H9 (cell line): ENCODE data around the gene ACSF3. TPM values are rescaled to one million over a fixed set of nuclear protein-coding genes. Genes with fewer than 3 reads are reported as not detected.

Experiments
- DNase-seq: peaks from one replicate; pipeline ENCODE4 v3.0.0-alpha.2; 2017
- H2AFZ ChIP-seq: one replicate; pipeline ENCODE4 v1.6.1; 2013; ENCODE audit warnings: mild to moderate bottlenecking, low read length, control low read depth, moderate library complexity
- H2AK5ac ChIP-seq: 2 replicates; pipeline ENCODE4 v1.6.1; 2013; ENCODE audit warnings: low read length, control low read depth, mixed read lengths; ENCODE audit not compliant: insufficient read length
- H2BK120ac ChIP-seq: one replicate; pipeline ENCODE4 v1.6.1; 2013; ENCODE audit warnings: low read depth, mild to moderate bottlenecking, low read length, control low read depth, inconsistent platforms; ENCODE audit not compliant: poor library complexity, severe bottlenecking
- H2BK12ac ChIP-seq: 2 replicates; pipeline ENCODE4 v1.6.1; 2013; ENCODE audit warnings: low read length, control low read depth, mixed read lengths, low read depth; ENCODE audit not compliant: insufficient read length
- H2BK15ac ChIP-seq: 2 replicates; pipeline ENCODE4 v1.6.1; 2013; ENCODE audit warnings: low read depth, low read length, control low read depth
- H2BK20ac ChIP-seq: one replicate; pipeline ENCODE4 v1.6.1; 2013; ENCODE audit warnings: low read depth, mild to moderate bottlenecking, low read length, control low read depth, inconsistent platforms; ENCODE audit not compliant: poor library complexity, severe bottlenecking
- H2BK5ac ChIP-seq: 2 replicates; pipeline ENCODE4 v1.6.1; 2013; ENCODE audit warnings: low read length, control low read depth, mixed read lengths; ENCODE audit not compliant: insufficient read length
- H3K14ac ChIP-seq: 2 replicates; pipeline ENCODE4 v1.6.1; 2013; ENCODE audit warnings: low read length, control low read depth; ENCODE audit not compliant: insufficient read depth
- H3K18ac ChIP-seq: 2 replicates; pipeline ENCODE4 v1.6.1; 2013; ENCODE audit warnings: low read depth, mild to moderate bottlenecking, mixed read lengths, low read length, control low read depth; ENCODE audit not compliant: insufficient read length
- H3K23ac ChIP-seq: 2 replicates; pipeline ENCODE4 v1.6.1; 2013; ENCODE audit warnings: low read length, control low read depth, mixed read lengths, low read depth; ENCODE audit not compliant: insufficient read length
- H3K23me2 ChIP-seq: 2 replicates; pipeline ENCODE4 v1.6.1; 2013; ENCODE audit warnings: low read depth, mild to moderate bottlenecking, mixed read lengths, low read length, control low read depth; ENCODE audit not compliant: insufficient read length, poor library complexity, severe bottlenecking
- H3K27ac ChIP-seq: 2 replicates; pipeline ENCODE4 v1.5.1; 2013; ENCODE audit warnings: low read length, control low read depth, mixed read lengths, low read depth; ENCODE audit not compliant: insufficient read length
- H3K27me3 ChIP-seq: 2 replicates; pipeline ENCODE4 v1.6.1; 2013; ENCODE audit warnings: low read length, control low read depth, inconsistent platforms; ENCODE audit not compliant: insufficient read depth
- H3K4ac ChIP-seq: 2 replicates; pipeline ENCODE4 v1.6.1; 2013; ENCODE audit warnings: low read depth, mild to moderate bottlenecking, control low read depth, inconsistent platforms, low read length, moderate library complexity
- H3K4me1 ChIP-seq: 2 replicates; pipeline ENCODE4 v1.6.1; 2013; ENCODE audit warnings: low read length, control low read depth, inconsistent platforms; ENCODE audit not compliant: insufficient read depth
- H3K4me2 ChIP-seq: 2 replicates; pipeline ENCODE4 v1.6.1; 2013; ENCODE audit warnings: low read length, control low read depth, mixed read lengths; ENCODE audit not compliant: insufficient read length, insufficient read depth
- H3K56ac ChIP-seq: 2 replicates; pipeline ENCODE4 v1.6.1; 2013; ENCODE audit warnings: low read depth, mild to moderate bottlenecking, mixed read lengths, low read length, control low read depth; ENCODE audit not compliant: insufficient read length
- H3K79me1 ChIP-seq: 2 replicates; pipeline ENCODE4 v1.6.1; 2013; ENCODE audit warnings: low read depth, mild to moderate bottlenecking, moderate library complexity, low read length, control low read depth, inconsistent platforms; ENCODE audit not compliant: insufficient read depth, poor library complexity, severe bottlenecking
- H3K79me2 ChIP-seq: 2 replicates; pipeline ENCODE4 v1.6.1; 2013; ENCODE audit warnings: low read length, control low read depth, inconsistent platforms; ENCODE audit not compliant: insufficient read depth
- H3K9ac ChIP-seq: 2 replicates; pipeline ENCODE4 v1.6.1; 2013; ENCODE audit warnings: low read length, control low read depth, mixed read lengths; ENCODE audit not compliant: insufficient read length; ENCODE audit errors: extremely low read depth
- H3K9me3 ChIP-seq: one replicate; pipeline ENCODE4 v1.6.1; 2013; ENCODE audit warnings: low read depth, low read length, inconsistent platforms; ENCODE audit not compliant: control insufficient read depth
- H3T11ph ChIP-seq: one replicate; pipeline ENCODE4 v1.6.1; 2013; ENCODE audit warnings: mild to moderate bottlenecking, low read length, control low read depth, inconsistent platforms
- H4K20me1 ChIP-seq: one replicate; pipeline ENCODE4 v1.6.1; 2013; ENCODE audit not compliant: control insufficient read depth, insufficient read length, insufficient read depth
- H4K5ac ChIP-seq: 2 replicates; pipeline ENCODE4 v1.6.1; 2013; ENCODE audit warnings: low read depth, mild to moderate bottlenecking, mixed read lengths, low read length, control low read depth; ENCODE audit not compliant: insufficient read length
- H4K8ac ChIP-seq: replicated peaks from 2 replicates; pipeline ENCODE4 v1.6.1; 2013; ENCODE audit warnings: low read length, control low read depth, mixed read lengths, low read depth; ENCODE audit not compliant: insufficient read length
- H4K91ac ChIP-seq: 2 replicates; pipeline ENCODE4 v1.6.1; 2013; ENCODE audit warnings: low read depth, mild to moderate bottlenecking, moderate library complexity, mixed read lengths, low read length, control low read depth; ENCODE audit not compliant: insufficient read length
- H3K27ac Mint-ChIP-seq, 3 experiments: 2 replicates in 2 of 3; 3 replicates in 1 of 3; pipeline ENCODE4 v1.8.0; 2020 to 2021; ENCODE audit warnings: mixed read lengths in 3 of 3, mild to moderate bottlenecking in 1 of 3, moderate library complexity in 1 of 3
- H3K27me3 Mint-ChIP-seq: 2 replicates; pipeline ENCODE4 v1.8.0; 2021; ENCODE audit warnings: low read depth, mild to moderate bottlenecking, moderate library complexity, mixed read lengths
- H3K36me3 Mint-ChIP-seq, 3 experiments: 2 replicates in 2 of 3; 3 replicates in 1 of 3; pipeline ENCODE4 v1.8.0; 2020 to 2021; ENCODE audit warnings: low read depth in 3 of 3, mixed read lengths in 3 of 3; ENCODE audit not compliant: insufficient read depth in 1 of 3
- H3K4me1 Mint-ChIP-seq, 2 experiments: 2 replicates each; pipeline ENCODE4 v1.8.0; 2020; ENCODE audit warnings: mixed read lengths in 2 of 2
- H3K4me3 Mint-ChIP-seq, 2 experiments: 2 replicates in 1 of 2; 3 replicates in 1 of 2; pipeline ENCODE4 v1.8.0; 2020 to 2021; ENCODE audit warnings: mild to moderate bottlenecking in 2 of 2, mixed read lengths in 2 of 2, moderate library complexity in 1 of 2
- H3K9me3 Mint-ChIP-seq, 2 experiments: 2 replicates in 1 of 2; 3 replicates in 1 of 2; pipeline ENCODE4 v1.8.0; 2020; ENCODE audit warnings: mild to moderate bottlenecking in 2 of 2, mixed read lengths in 2 of 2, moderate library complexity in 1 of 2
- CTCF ChIP-seq: fragments of 200-600 bp; sonication (generic); conservative IDR thresholded peaks from 3 replicates; pipeline ENCODE4 v1.8.0; 2021; ENCODE audit warnings: antibody characterized with exemption, mild to moderate bottlenecking
- WGBS: extraction: QIAGEN DNeasy Blood & Tissue Kit; methylation state at CpG from one replicate; pipeline ENCODE4 v1.1.7; 2013; ENCODE audit warnings: missing lambda C conversion rate, low lambda C conversion rate, mixed read lengths; ENCODE audit not compliant: insufficient read length; ENCODE audit errors: extremely low coverage; 5-methylcytosine and 5-hydroxymethylcytosine counted together
- total RNA-seq: library from RNA; stranded (reverse); gene quantifications from 2 replicates; pipeline ENCODE4 v1.2.1, GENCODE V29; 2021

ACSF3 gene
- total RNA-seq, 1 experiment from 2014 or later = 31.3 TPM

GRCh38 chr16:89159850-89160354 lies 66.2 kb downstream of the ACSF3 start:
- no peak for TF ChIP-seq CTCF
- H3K18ac ChIP-seq = no peak overlapping the region
- H3K9ac ChIP-seq = no peak overlapping the region
- H4K91ac ChIP-seq = no peak overlapping the region
- no peak overlapping the region for H4K8ac ChIP-seq
- H2BK5ac ChIP-seq = no peak overlapping the region
- H3K14ac ChIP-seq = no peak overlapping the region; the same call in 1 of the 2 replicates
- Mint-ChIP-seq H3K9me3 (peaks cover 11 to 16% of the 10 kb centered on the region in 2 experiments), H3K4me1 (no peaks in the 10 kb centered on the region), H3K27ac (no peak overlapping the region), H3K27me3 (peaks cover 26% of the 10 kb centered on the region), H3K36me3 (no peaks in the 10 kb centered on the region; a peak in 1 of 7 replicates), H3K4me3 (no peak overlapping the region)
- no peak overlapping the region for H3K56ac ChIP-seq
- no peak overlapping the region for H3K27ac ChIP-seq
- no peaks in the 10 kb centered on the region for H3K4me1 ChIP-seq
- no peak overlapping the region for H2AFZ ChIP-seq
- WGBS = no CpG with 5 or more reads among the region's 20 CpGs
- H3T11ph ChIP-seq = no peak overlapping the region
- H3K79me1 ChIP-seq = no peaks in the 10 kb centered on the region
- no peak overlapping the region for H3K4ac ChIP-seq
- no peak overlapping the region for H2BK15ac ChIP-seq
- H3K4me2 ChIP-seq = no peak overlapping the region
- no peak overlapping the region for H2BK20ac ChIP-seq
- H4K20me1 ChIP-seq = no peaks in the 10 kb centered on the region
- DNase-seq = no peak
- H3K27me3 ChIP-seq = no peaks in the 10 kb centered on the region
- no peak overlapping the region for H2BK120ac ChIP-seq
- no peak overlapping the region for H4K5ac ChIP-seq
- no peak overlapping the region for H3K23ac ChIP-seq
- no peaks in the 10 kb centered on the region for H3K23me2 ChIP-seq
- H2AK5ac ChIP-seq = no peak overlapping the region
- no peaks in the 10 kb centered on the region for H3K79me2 ChIP-seq
- H2BK12ac ChIP-seq = no peak overlapping the region
- H3K9me3 ChIP-seq = no peaks in the 10 kb centered on the region
